GM23248 (cell line): ENCODE results near the gene HEPH. TPM values are rescaled to one million over a fixed set of nuclear protein-coding genes. Genes with fewer than 3 reads are reported as not detected.
"Not testable (repeated sequence)": the region's sequence is repeated elsewhere in the genome, so short reads cannot be mapped to it uniquely, and the experiment has no call there.

Experiments
- DNase-seq: peaks from one replicate; pipeline ENCODE4 v3.0.0-alpha.2; 2015
- H2AFZ ChIP-seq: fragments of 200-600 bp; sonication (generic); 2 replicates; pipeline ENCODE4 v1.6.1; 2016; ENCODE audit warnings: antibody characterized with exemption
- H3F3A ChIP-seq: fragments of 200-600 bp; sonication (generic); 2 replicates; pipeline ENCODE4 v1.6.1; 2016; ENCODE audit warnings: mild to moderate bottlenecking, antibody characterized with exemption, mixed run types; ENCODE audit not compliant: insufficient read depth
- H3K27ac ChIP-seq: fragments of 200-600 bp; sonication (generic); 2 replicates; pipeline ENCODE4 v1.5.1; 2016; ENCODE audit warnings: mild to moderate bottlenecking
- H3K27me3 ChIP-seq: fragments of 200-600 bp; sonication (generic); replicated peaks from 2 replicates; pipeline ENCODE4 v1.6.1; 2016; ENCODE audit warnings: mild to moderate bottlenecking; ENCODE audit not compliant: insufficient read depth
- H3K36me3 ChIP-seq: fragments of 200-600 bp; sonication (generic); 2 replicates; pipeline ENCODE4 v1.6.1; 2016; ENCODE audit warnings: low read depth, mild to moderate bottlenecking
- H3K4me1 ChIP-seq: fragments of 200-600 bp; sonication (generic); 2 replicates; pipeline ENCODE4 v1.6.1; 2016; ENCODE audit warnings: mild to moderate bottlenecking; ENCODE audit not compliant: insufficient read depth
- H3K4me2 ChIP-seq: fragments of 200-600 bp; sonication (generic); one replicate; pipeline ENCODE4 v1.6.1; 2016; ENCODE audit warnings: mild to moderate bottlenecking; ENCODE audit not compliant: unreplicated experiment
- H3K4me3 ChIP-seq: fragments of 200-600 bp; sonication (generic); 2 replicates; pipeline ENCODE4 v1.5.1; 2016; ENCODE audit warnings: mild to moderate bottlenecking
- H3K79me2 ChIP-seq: fragments of 200-600 bp; sonication (generic); 2 replicates; pipeline ENCODE4 v1.6.1; 2016; ENCODE audit warnings: mild to moderate bottlenecking; ENCODE audit not compliant: insufficient read depth
- H3K9ac ChIP-seq: fragments of 200-600 bp; sonication (generic); 2 replicates; pipeline ENCODE4 v1.6.1; 2016; ENCODE audit warnings: mild to moderate bottlenecking
- H3K9me2 ChIP-seq: fragments of 200-600 bp; sonication (generic); 2 replicates; pipeline ENCODE4 v1.6.1; 2016; ENCODE audit warnings: mixed run types, mild to moderate bottlenecking, moderate library complexity; ENCODE audit not compliant: insufficient read depth
- H3K9me3 ChIP-seq: fragments of 200-600 bp; sonication (generic); one replicate; pipeline ENCODE4 v1.6.1; 2017; ENCODE audit warnings: low read depth
- H4K20me1 ChIP-seq: fragments of 200-600 bp; sonication (generic); 2 replicates; pipeline ENCODE4 v1.6.0; 2016; ENCODE audit not compliant: insufficient read depth
- EZH2 ChIP-seq: fragments of 200-600 bp; sonication (generic); IDR thresholded peaks from 2 replicates; pipeline ENCODE4 v1.6.1; 2018; ENCODE audit warnings: antibody characterized with exemption, mild to moderate bottlenecking; ENCODE audit not compliant: insufficient read depth, poor library complexity, severe bottlenecking
- EZH2phosphoT487 ChIP-seq: fragments of 200-600 bp; sonication (generic); IDR thresholded peaks from 2 replicates; pipeline ENCODE4 v1.6.1; 2018; ENCODE audit warnings: antibody characterized with exemption, moderate library complexity, mild to moderate bottlenecking, low read depth; ENCODE audit not compliant: insufficient read depth
- WGBS, 2 experiments: methylation state at CpG; one replicate each; pipeline ENCODE4 v1.1.6; 2015 to 2017; ENCODE audit warnings: low lambda C conversion rate in 2 of 2, low coverage in 1 of 2; ENCODE audit errors: missing lambda C conversion rate in 2 of 2; 5-methylcytosine and 5-hydroxymethylcytosine counted together
- in situ Hi-C: fragments of 300-500 bp; cut with MboI; formaldehyde crosslinking; loops from 2 replicates; pipeline ENCODE4 v1.15.0; 2020
- polyA plus RNA-seq: library from polyadenylated mRNA; unstranded; fragments of >200 nt; fragmentation: Nextera tagmentation; extraction: Ambion mirVana; gene quantifications from 2 replicates; pipeline ENCODE4 v1.2.1, GENCODE V29; 2016
- total RNA-seq: library from RNA; depleted of rRNA; stranded (reverse); fragments of >200 nt; shearing (Covaris generic); gene quantifications from 2 replicates; pipeline ENCODE4 v1.2.3, GENCODE V29; 2014

The HEPH gene
- total and polyA plus RNA-seq, 2 experiments from 2014 or later: 14.3 to 42.4 TPM

GRCh38 chrX:66221856-66222255, 57.8 kb downstream of the HEPH start:
- Histone ChIP-seq H3K4me1 (no peaks in the 10 kb centered on the region), H3K27me3 (no peaks in the 10 kb centered on the region), H3K36me3 (no peaks in the 10 kb centered on the region), H3F3A (no peaks in the 10 kb centered on the region), H3K4me2 (no peak overlapping the region), H3K4me3 (no peak overlapping the region), H3K9me3 (no peaks in the 10 kb centered on the region), H4K20me1 (no peaks in the 10 kb centered on the region), H3K27ac (no peak overlapping the region), H3K9ac (no peak overlapping the region), H2AFZ (no peak overlapping the region), H3K9me2 (no peaks in the 10 kb centered on the region), H3K79me2 (no peaks in the 10 kb centered on the region)
- in situ Hi-C loops: no loop called here
- DNase-seq: no peak
- no peak for TF ChIP-seq EZH2phosphoT487
- TF ChIP-seq EZH2: no peak
- WGBS, 2 experiments: 92 to 100% methylated on average over 2 to 3 of the region's 3 CpGs

GRCh38 chrX:66232296-66232695, 68.2 kb downstream of the HEPH start:
- no peak overlapping the region for H3K4me3 ChIP-seq
- no peak overlapping the region for H3K27ac ChIP-seq
- no peak overlapping the region for H3K4me2 ChIP-seq
- H3K79me2 ChIP-seq: no peaks in the 10 kb centered on the region
- H4K20me1 ChIP-seq: no peaks in the 10 kb centered on the region
- H3K9me3 ChIP-seq: no peaks in the 10 kb centered on the region
- no peaks in the 10 kb centered on the region for H3K9me2 ChIP-seq
- H2AFZ ChIP-seq: no peak overlapping the region
- DNase-seq: no peak
- H3K9ac ChIP-seq: no peak overlapping the region
- in situ Hi-C loops: no loop called here
- no peaks in the 10 kb centered on the region for H3K27me3 ChIP-seq
- H3F3A ChIP-seq: no peaks in the 10 kb centered on the region
- TF ChIP-seq EZH2 (no peak), EZH2phosphoT487 (no peak)
- 80 to 85% methylated on average over 2 of the region's 2 CpGs for WGBS, 2 experiments
- no peaks in the 10 kb centered on the region for H3K36me3 ChIP-seq
- H3K4me1 ChIP-seq: no peaks in the 10 kb centered on the region

- H2AFZ ChIP-seq: no peak overlapping the region
- H3K9me2 ChIP-seq: no peaks in the 10 kb centered on the region
- no peaks in the 10 kb centered on the region for H3K79me2 ChIP-seq
- no peak overlapping the region for H3K4me3 ChIP-seq
- no peaks in the 10 kb centered on the region for H3K36me3 ChIP-seq
- no peaks in the 10 kb centered on the region for H4K20me1 ChIP-seq
- DNase-seq: no peak
- no peak overlapping the region for H3K27ac ChIP-seq
- no peaks in the 10 kb centered on the region for H3K27me3 ChIP-seq
- TF ChIP-seq EZH2 (no peak), EZH2phosphoT487 (no peak)
- H3K9me3 ChIP-seq: no peaks in the 10 kb centered on the region
- H3K9ac ChIP-seq: no peak overlapping the region
- H3K4me1 ChIP-seq: no peaks in the 10 kb centered on the region
- in situ Hi-C loops: no loop called here
- no peaks in the 10 kb centered on the region for H3F3A ChIP-seq
- H3K4me2 ChIP-seq: no peak overlapping the region
Observed at GRCh38 chrX:66233209-66233608, 69.2 kb downstream of the HEPH start.

GRCh38 chrX:66233904-66234303, 69.9 kb downstream of the HEPH start:
- H3K79me2 ChIP-seq, H3K9me2 ChIP-seq, H4K20me1 ChIP-seq, H3K4me2 ChIP-seq, H3K9me3 ChIP-seq, H2AFZ ChIP-seq, in situ Hi-C loops, H3K27me3 ChIP-seq, H3K9ac ChIP-seq, H3F3A ChIP-seq, H3K36me3 ChIP-seq, DNase-seq, H3K4me1 ChIP-seq, H3K27ac ChIP-seq, H3K4me3 ChIP-seq: not testable (repeated sequence)
- WGBS, 2 experiments: 6 to 16% methylated on average over 1 of the region's 1 CpG

GRCh38 chrX:66255359-66255967, 91.4 kb downstream of the HEPH start:
- H3K9me3 ChIP-seq: no peaks in the 10 kb centered on the region
- H3K27me3 ChIP-seq: no peaks in the 10 kb centered on the region
- no peaks in the 10 kb centered on the region for H4K20me1 ChIP-seq
- no peaks in the 10 kb centered on the region for H3F3A ChIP-seq
- no peak overlapping the region for H3K4me2 ChIP-seq
- H3K4me3 ChIP-seq: no peak overlapping the region
- no peak for TF ChIP-seq EZH2phosphoT487
- no peak for TF ChIP-seq EZH2
- 70 to 92% methylated on average over 1 of the region's 1 CpG for WGBS, 2 experiments
- no peaks in the 10 kb centered on the region for H3K36me3 ChIP-seq
- no peak overlapping the region for H3K27ac ChIP-seq
- DNase-seq: no peak
- no peak overlapping the region for H2AFZ ChIP-seq
- no peak overlapping the region for H3K9ac ChIP-seq
- no peaks in the 10 kb centered on the region for H3K4me1 ChIP-seq
- no peaks in the 10 kb centered on the region for H3K9me2 ChIP-seq
- in situ Hi-C loops: no loop called here
- H3K79me2 ChIP-seq: no peaks in the 10 kb centered on the region
